SU-DHL-6 (cell line): Measurements from ENCODE around the gene FCMR.

Experiments
- EZH2phosphoT487 ChIP-seq: fragments of 200-600 bp; sonication (generic), shearing (Covaris generic); conservative IDR thresholded peaks from 2 replicates; pipeline ENCODE4 v1.6.1; 2018; ENCODE audit warnings: mild to moderate bottlenecking, antibody characterized with exemption, low read length, moderate library complexity, mixed read lengths
- TF ChIP-seq, protein P1 (sequence below): fragments of 200-600 bp; sonication (generic); IDR thresholded peaks from one replicate; pipeline ENCODE4 v1.5.1; 2017; ENCODE audit warnings: antibody characterized with exemption, mild to moderate bottlenecking, low read length, moderate library complexity; ENCODE audit not compliant: insufficient read depth, poor library complexity, severe bottlenecking

DNA sequence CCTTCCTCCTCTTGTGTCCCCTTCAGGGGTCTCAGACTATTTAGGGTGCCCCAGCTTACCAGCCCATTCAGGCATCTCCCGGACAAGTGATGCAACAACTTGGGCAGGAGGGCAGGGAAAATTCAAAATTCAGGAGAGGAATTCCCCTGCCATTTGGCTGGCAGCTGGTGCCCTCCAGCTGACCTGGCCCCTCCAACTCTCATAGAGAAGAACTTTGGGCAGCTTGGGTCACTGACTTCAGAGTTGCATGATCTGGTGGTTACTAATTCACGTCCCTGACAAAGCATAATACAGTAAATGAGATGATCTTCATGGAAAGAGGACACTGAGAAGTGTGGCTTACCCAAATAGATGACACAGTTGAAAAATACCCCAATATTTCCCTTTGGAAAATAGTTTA lies 48.7 kb upstream of the FCMR start, which contains the start of gene FCAMR:
- TF ChIP-seq, protein P1, sequence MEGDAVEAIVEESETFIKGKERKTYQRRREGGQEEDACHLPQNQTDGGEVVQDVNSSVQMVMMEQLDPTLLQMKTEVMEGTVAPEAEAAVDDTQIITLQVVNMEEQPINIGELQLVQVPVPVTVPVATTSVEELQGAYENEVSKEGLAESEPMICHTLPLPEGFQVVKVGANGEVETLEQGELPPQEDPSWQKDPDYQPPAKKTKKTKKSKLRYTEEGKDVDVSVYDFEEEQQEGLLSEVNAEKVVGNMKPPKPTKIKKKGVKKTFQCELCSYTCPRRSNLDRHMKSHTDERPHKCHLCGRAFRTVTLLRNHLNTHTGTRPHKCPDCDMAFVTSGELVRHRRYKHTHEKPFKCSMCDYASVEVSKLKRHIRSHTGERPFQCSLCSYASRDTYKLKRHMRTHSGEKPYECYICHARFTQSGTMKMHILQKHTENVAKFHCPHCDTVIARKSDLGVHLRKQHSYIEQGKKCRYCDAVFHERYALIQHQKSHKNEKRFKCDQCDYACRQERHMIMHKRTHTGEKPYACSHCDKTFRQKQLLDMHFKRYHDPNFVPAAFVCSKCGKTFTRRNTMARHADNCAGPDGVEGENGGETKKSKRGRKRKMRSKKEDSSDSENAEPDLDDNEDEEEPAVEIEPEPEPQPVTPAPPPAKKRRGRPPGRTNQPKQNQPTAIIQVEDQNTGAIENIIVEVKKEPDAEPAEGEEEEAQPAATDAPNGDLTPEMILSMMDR = no peak
- no peak for TF ChIP-seq EZH2phosphoT487
